HEK293 (cell line): Measurements from ENCODE around the gene NT5C2.

Source experiments
- CTCF ChIA-PET: fragments of 350-600 bp; formaldehyde crosslinking; extraction: SDS; loops from one replicate; lab custom pipeline; 2021; ENCODE audit warnings: antibody characterized with exemption; lab: Yijun Ruan, JAX
- POLR2A ChIA-PET: fragments of 300-600 bp; formaldehyde crosslinking; extraction: SDS; loops from one replicate; lab custom pipeline; 2020; ENCODE audit warnings: antibody characterized with exemption, inconsistent platforms; lab: Yijun Ruan, JAX
- H3K27ac ChIP-seq: fragments of 200-500 bp; sonication (Bioruptor generic); 2 replicates; pipeline ENCODE4 v1.5.1; 2014; ENCODE audit warnings: low read depth, low read length, control low read depth, inconsistent platforms; ENCODE audit errors: extremely low read depth
- H3K36me3 ChIP-seq, 2 experiments: fragments of 200-500 bp in 1 of 2; sonication (Bioruptor generic) in 1 of 2; 1 replicate in 1 of 2; 2 replicates in 1 of 2; pipeline ENCODE4 v1.5.1; 2014 to 2017; ENCODE audit warnings: inconsistent platforms in 2 of 2, low read length in 2 of 2; ENCODE audit not compliant: control insufficient read depth in 2 of 2, insufficient read depth in 1 of 2
- H3K4me1 ChIP-seq: fragments of 200-500 bp; sonication (Bioruptor generic); 2 replicates; pipeline ENCODE4 v1.5.1; 2014; ENCODE audit warnings: mild to moderate bottlenecking, low read length, inconsistent platforms; ENCODE audit not compliant: control insufficient read depth, insufficient read depth
- H3K4me3 ChIP-seq: 2 replicates; pipeline ENCODE4 v1.5.1; 2011; ENCODE audit warnings: low read depth, mild to moderate bottlenecking, control low read depth, low read length, moderate library complexity
- H3K9me3 ChIP-seq: fragments of 200-500 bp; sonication (Bioruptor generic); 2 replicates; pipeline ENCODE4 v1.5.1; 2014; ENCODE audit warnings: low read depth, low read length, inconsistent platforms; ENCODE audit not compliant: control insufficient read depth, insufficient read depth
- GLIS1 ChIP-seq: fragments of 450-650 bp; formaldehyde crosslinking; IDR thresholded peaks from 2 replicates; pipeline ENCODE4 v1.5.1; 2016; ENCODE audit warnings: missing biosample characterization, missing genetic modification characterization
- MZF1 ChIP-seq: fragments of 450-650 bp; formaldehyde crosslinking; IDR thresholded peaks from 2 replicates; pipeline ENCODE4 v1.5.1; 2017; ENCODE audit warnings: missing biosample characterization, missing genetic modification characterization, borderline replicate concordance
- PRDM2 ChIP-seq: fragments of 450-650 bp; formaldehyde crosslinking; IDR thresholded peaks from 2 replicates; pipeline ENCODE4 v1.5.1; 2016; ENCODE audit warnings: missing biosample characterization, missing genetic modification characterization, borderline replicate concordance
- PRDM4 ChIP-seq: fragments of 450-650 bp; formaldehyde crosslinking; IDR thresholded peaks from 2 replicates; pipeline ENCODE4 v1.5.1; 2017; ENCODE audit warnings: missing biosample characterization, missing genetic modification characterization
- WT1 ChIP-seq: fragments of 450-650 bp; formaldehyde crosslinking; IDR thresholded peaks from 2 replicates; pipeline ENCODE4 v1.5.1; 2016; ENCODE audit warnings: missing biosample characterization, missing genetic modification characterization
- ZFP41 ChIP-seq: fragments of 450-650 bp; formaldehyde crosslinking; IDR thresholded peaks from 2 replicates; pipeline ENCODE4 v1.5.1; 2016; ENCODE audit warnings: missing biosample characterization, missing genetic modification characterization, borderline replicate concordance
- ZIC2 ChIP-seq: fragments of 450-650 bp; formaldehyde crosslinking; IDR thresholded peaks from 2 replicates; pipeline ENCODE4 v1.5.1; 2016; ENCODE audit warnings: missing biosample characterization, missing genetic modification characterization
- ZNF138 ChIP-seq: fragments of 450-650 bp; formaldehyde crosslinking; IDR thresholded peaks from 2 replicates; pipeline ENCODE4 v1.5.1; 2016; ENCODE audit warnings: missing biosample characterization, missing genetic modification characterization, borderline replicate concordance
- ZNF16 ChIP-seq: fragments of 450-650 bp; formaldehyde crosslinking; IDR thresholded peaks from 2 replicates; pipeline ENCODE4 v1.5.1; 2016; ENCODE audit warnings: low read depth, missing biosample characterization, missing genetic modification characterization
- ZNF473 ChIP-seq: fragments of 450-650 bp; formaldehyde crosslinking; IDR thresholded peaks from 2 replicates; pipeline ENCODE4 v1.5.1; 2017; ENCODE audit warnings: missing biosample characterization, missing genetic modification characterization
- ZNF664 ChIP-seq: fragments of 450-650 bp; formaldehyde crosslinking; IDR thresholded peaks from 2 replicates; pipeline ENCODE4 v1.5.1; 2016; ENCODE audit warnings: missing biosample characterization, missing genetic modification characterization
- ZNF707 ChIP-seq: fragments of 450-650 bp; formaldehyde crosslinking; IDR thresholded peaks from 2 replicates; pipeline ENCODE4 v1.5.1; 2016; ENCODE audit warnings: missing biosample characterization, missing genetic modification characterization
- ZXDB ChIP-seq: fragments of 450-650 bp; formaldehyde crosslinking; IDR thresholded peaks from 2 replicates; pipeline ENCODE4 v1.5.1; 2016; ENCODE audit warnings: missing biosample characterization, missing genetic modification characterization
- TF ChIP-seq, protein P1 (sequence below): fragments of 450-650 bp; formaldehyde crosslinking; IDR thresholded peaks from 2 replicates; pipeline ENCODE4 v1.5.1; 2016; ENCODE audit warnings: missing biosample characterization, missing genetic modification characterization, low read depth
- TF ChIP-seq, protein P2 (sequence below): fragments of 450-650 bp; formaldehyde crosslinking; conservative IDR thresholded peaks from 2 replicates; pipeline ENCODE4 v1.5.1; 2016; ENCODE audit warnings: low read depth, missing biosample characterization, missing genetic modification characterization

The NT5C2 gene

GRCh38 chr10:103149991-103150622 lies 43.0 kb downstream of the NT5C2 start (continued):
- no peak for TF ChIP-seq ZIC2
- TF ChIP-seq, all 188 proteins: peak for 0

- ChIA-PET POLR2A (no interaction called here), CTCF (no interaction called here)
- no peaks in the 10 kb centered on the region for H3K9me3 ChIP-seq
- no peak overlapping the region for H3K27ac ChIP-seq
- H3K4me1 ChIP-seq: peaks cover 28% of the 10 kb centered on the region
- H3K36me3 ChIP-seq: no peaks in the 10 kb centered on the region; a peak in 1 of 3 replicates
- TF ChIP-seq ZNF707 (tag by site-specific recombination) (no peak), ZNF16 (tag by site-specific recombination) (no peak), MZF1 (peak; percentile 55; the same call in 1 of the 2 replicates), ZFP41 (tag by site-specific recombination) (no peak), GLIS1 (tag by site-specific recombination) (no peak), ZNF138 (tag by site-specific recombination) (no peak), ZNF664 (tag by site-specific recombination) (peak; percentile 69), WT1 (tag by site-specific recombination) (no peak), PRDM4 (tag by site-specific recombination) (no peak), PRDM2 (no peak), ZXDB (tag by site-specific recombination) (0 out of 2 replicates have a peak, but pooled peaks have one; percentile 31), ZNF473 (no peak)
- TF ChIP-seq, protein P1, sequence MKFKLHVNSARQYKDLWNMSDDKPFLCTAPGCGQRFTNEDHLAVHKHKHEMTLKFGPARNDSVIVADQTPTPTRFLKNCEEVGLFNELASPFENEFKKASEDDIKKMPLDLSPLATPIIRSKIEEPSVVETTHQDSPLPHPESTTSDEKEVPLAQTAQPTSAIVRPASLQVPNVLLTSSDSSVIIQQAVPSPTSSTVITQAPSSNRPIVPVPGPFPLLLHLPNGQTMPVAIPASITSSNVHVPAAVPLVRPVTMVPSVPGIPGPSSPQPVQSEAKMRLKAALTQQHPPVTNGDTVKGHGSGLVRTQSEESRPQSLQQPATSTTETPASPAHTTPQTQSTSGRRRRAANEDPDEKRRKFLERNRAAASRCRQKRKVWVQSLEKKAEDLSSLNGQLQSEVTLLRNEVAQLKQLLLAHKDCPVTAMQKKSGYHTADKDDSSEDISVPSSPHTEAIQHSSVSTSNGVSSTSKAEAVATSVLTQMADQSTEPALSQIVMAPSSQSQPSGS (tag by site-specific recombination): no peak
- TF ChIP-seq, protein P2, sequence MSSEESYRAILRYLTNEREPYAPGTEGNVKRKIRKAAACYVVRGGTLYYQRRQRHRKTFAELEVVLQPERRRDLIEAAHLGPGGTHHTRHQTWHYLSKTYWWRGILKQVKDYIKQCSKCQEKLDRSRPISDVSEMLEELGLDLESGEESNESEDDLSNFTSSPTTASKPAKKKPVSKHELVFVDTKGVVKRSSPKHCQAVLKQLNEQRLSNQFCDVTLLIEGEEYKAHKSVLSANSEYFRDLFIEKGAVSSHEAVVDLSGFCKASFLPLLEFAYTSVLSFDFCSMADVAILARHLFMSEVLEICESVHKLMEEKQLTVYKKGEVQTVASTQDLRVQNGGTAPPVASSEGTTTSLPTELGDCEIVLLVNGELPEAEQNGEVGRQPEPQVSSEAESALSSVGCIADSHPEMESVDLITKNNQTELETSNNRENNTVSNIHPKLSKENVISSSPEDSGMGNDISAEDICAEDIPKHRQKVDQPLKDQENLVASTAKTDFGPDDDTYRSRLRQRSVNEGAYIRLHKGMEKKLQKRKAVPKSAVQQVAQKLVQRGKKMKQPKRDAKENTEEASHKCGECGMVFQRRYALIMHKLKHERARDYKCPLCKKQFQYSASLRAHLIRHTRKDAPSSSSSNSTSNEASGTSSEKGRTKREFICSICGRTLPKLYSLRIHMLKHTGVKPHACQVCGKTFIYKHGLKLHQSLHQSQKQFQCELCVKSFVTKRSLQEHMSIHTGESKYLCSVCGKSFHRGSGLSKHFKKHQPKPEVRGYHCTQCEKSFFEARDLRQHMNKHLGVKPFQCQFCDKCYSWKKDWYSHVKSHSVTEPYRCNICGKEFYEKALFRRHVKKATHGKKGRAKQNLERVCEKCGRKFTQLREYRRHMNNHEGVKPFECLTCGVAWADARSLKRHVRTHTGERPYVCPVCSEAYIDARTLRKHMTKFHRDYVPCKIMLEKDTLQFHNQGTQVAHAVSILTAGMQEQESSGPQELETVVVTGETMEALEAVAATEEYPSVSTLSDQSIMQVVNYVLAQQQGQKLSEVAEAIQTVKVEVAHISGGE (tag by site-specific recombination): no peak
- no peak overlapping the region for H3K4me3 ChIP-seq
These were observed 45.4 kb downstream of the NT5C2 start for GRCh38 chr10:103147645-103148044.
